Esophagus (tissue), 2 donors: ENCODE data around the gene PCDHGA4. TPM values are rescaled to one million over a fixed set of nuclear protein-coding genes. Genes with fewer than 3 reads are reported as not detected.

Experiments used
- H3K27ac ChIP-seq, 2 donors: one replicate each; pipeline ENCODE4 v1.5.1; 2013; ENCODE audit warnings: low read depth in 2 of 2, mild to moderate bottlenecking in 2 of 2, inconsistent platforms in 1 of 2, low read length in 1 of 2, moderate library complexity in 1 of 2
- H3K27me3 ChIP-seq, 2 donors: one replicate each; pipeline ENCODE4 v1.6.1; 2013; ENCODE audit warnings: low read length in 2 of 2, control low read depth in 1 of 2, mild to moderate bottlenecking in 1 of 2; ENCODE audit not compliant: insufficient read depth in 2 of 2, control insufficient read depth in 1 of 2
- H3K36me3 ChIP-seq, 2 donors: one replicate each; pipeline ENCODE4 v1.6.1; 2013; ENCODE audit warnings: low read length in 1 of 2; ENCODE audit not compliant: control insufficient read depth in 2 of 2, insufficient read depth in 2 of 2
- H3K4me1 ChIP-seq, 2 donors: one replicate each; pipeline ENCODE4 v1.6.1; 2013; ENCODE audit warnings: low read length in 1 of 2; ENCODE audit not compliant: control insufficient read depth in 2 of 2, insufficient read depth in 2 of 2
- H3K4me3 ChIP-seq, 2 donors: one replicate each; pipeline ENCODE4 v1.5.1; 2013; ENCODE audit warnings: low read length in 2 of 2, mild to moderate bottlenecking in 2 of 2, low read depth in 1 of 2, moderate library complexity in 1 of 2
- H3K9me3 ChIP-seq, 2 donors: one replicate each; pipeline ENCODE4 v1.6.1; 2013; ENCODE audit warnings: mild to moderate bottlenecking in 2 of 2, low read depth in 1 of 2, low read length in 1 of 2, moderate library complexity in 1 of 2; ENCODE audit not compliant: control insufficient read depth in 2 of 2, insufficient read depth in 1 of 2
- WGBS, 2 donors: extraction: QIAGEN DNeasy Blood & Tissue Kit; methylation state at CpG; one replicate each; pipeline ENCODE4 v1.1.7; 2013; 5-methylcytosine and 5-hydroxymethylcytosine counted together
- polyA plus RNA-seq, 2 donors: library from polyadenylated mRNA; stranded (reverse); fragments of 200-250 nt; gene quantifications; one replicate each; pipeline ENCODE4 v1.2.3, GENCODE V29; 2013
- donor health status: healthy with polysubstance abuse.
- donor health status: Bipolar disorder and iron deficiency.

The PCDHGA4 gene
- polyA plus RNA-seq, 2 donors = 0.11 to 0.12 TPM

GRCh38 chr5:141362719-141363118 lies 7.9 kb downstream of the PCDHGA4 start:
- peaks cover 0 to 4% of the 10 kb centered on the region in 2 donors for H3K4me1 ChIP-seq
- no peaks in the 10 kb centered on the region for H3K36me3 ChIP-seq
- H3K9me3 ChIP-seq = peaks cover 38 to 51% of the 10 kb centered on the region in 2 donors
- no peak overlapping the region for H3K27ac ChIP-seq
- H3K4me3 ChIP-seq = no peak overlapping the region
- peaks cover 0 to 5% of the 10 kb centered on the region in 2 donors for H3K27me3 ChIP-seq

GRCh38 chr5:141363952-141364660 lies 9.3 kb downstream of the PCDHGA4 start, which contains the start of gene PCDHGA5:
Gene PCDHGA5, plus strand, starts transcription at chr5:141364162. Its CDS starts 169 bp downstream, at chr5:141364331.
- Histone ChIP-seq H3K27ac (no peak within 1 kb of the TSS), H3K36me3 (no peaks in the 10 kb centered on the region), H3K27me3 (peaks cover 0 to 5% of the 10 kb centered on the region in 2 donors), H3K9me3 (peaks cover 38 to 48% of the 10 kb centered on the region in 2 donors), H3K4me1 (peaks cover 0 to 4% of the 10 kb centered on the region in 2 donors), H3K4me3 (peak within 1 kb of the TSS in 1 of 2 donors; percentile 19)
- 21 to 22% methylated on average over 34 of the region's 34 CpGs for WGBS, 2 donors

GRCh38 chr5:141366016-141366896 lies 11.4 kb downstream of the PCDHGA4 start:
- H3K4me1 ChIP-seq = peaks cover 0 to 4% of the 10 kb centered on the region in 2 donors
- peaks cover 0 to 7% of the 10 kb centered on the region in 2 donors for H3K27me3 ChIP-seq

DNA sequence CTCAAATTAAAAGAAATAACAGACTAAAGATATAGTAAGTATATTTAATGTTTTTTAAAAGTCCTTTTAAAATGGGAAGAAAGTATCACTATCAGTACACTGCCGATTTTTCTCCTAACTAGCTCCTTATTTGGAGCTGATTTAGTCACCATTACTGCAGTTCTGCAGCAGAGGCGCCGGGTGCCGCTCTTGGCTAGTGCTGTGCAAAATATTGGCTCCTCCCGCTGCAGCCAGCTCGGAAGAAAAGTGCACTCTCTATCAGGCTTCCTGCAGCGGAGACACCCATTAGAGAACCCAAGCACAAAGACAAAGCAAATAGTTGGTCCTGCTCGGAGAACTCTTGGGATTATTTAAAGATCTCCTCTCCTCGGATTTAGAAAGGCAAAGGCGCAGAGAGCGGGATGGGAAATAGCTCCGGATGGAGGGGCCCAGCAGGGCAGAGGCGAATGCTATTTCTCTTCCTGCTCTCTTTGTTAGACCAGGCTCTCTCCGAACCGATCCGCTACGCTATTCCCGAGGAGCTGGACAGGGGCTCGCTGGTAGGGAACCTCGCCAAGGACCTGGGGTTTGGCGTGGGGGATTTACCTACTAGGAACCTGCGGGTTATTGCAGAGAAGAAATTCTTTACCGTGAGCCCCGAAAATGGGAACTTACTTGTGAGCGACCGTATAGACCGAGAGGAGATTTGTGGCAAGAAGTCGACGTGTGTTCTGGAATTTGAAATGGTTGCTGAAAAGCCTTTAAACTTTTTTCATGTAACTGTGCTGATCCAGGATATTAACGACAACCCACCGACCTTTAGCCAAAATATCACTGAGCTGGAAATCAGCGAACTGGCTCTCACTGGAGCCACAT lies 15.4 kb downstream of the PCDHGA4 start, which contains the start of gene PCDHGB3:
TSS of gene PCDHGB3 (plus strand) at position 249 of the 855 bp plus-strand sequence. CDS start at position 402, 153 bp downstream.
- H3K9me3 ChIP-seq = peaks cover 42 to 56% of the 10 kb centered on the region in 2 donors
- no peaks in the 10 kb centered on the region for H3K36me3 ChIP-seq
- no peak within 1 kb of the TSS for H3K27ac ChIP-seq
- peaks cover 0 to 8% of the 10 kb centered on the region in 2 donors for H3K27me3 ChIP-seq
- H3K4me3 ChIP-seq = peak within 1 kb of the TSS; percentile 11 to 16
- 22% methylated on average over 32 of the region's 32 CpGs for WGBS, 2 donors
- H3K4me1 ChIP-seq = peaks cover 3% of the 10 kb centered on the region in 2 donors

More at GRCh38 chr5:141366016-141366896, 11.4 kb downstream of the PCDHGA4 start:
- no peaks in the 10 kb centered on the region for H3K36me3 ChIP-seq
- peaks cover 38 to 47% of the 10 kb centered on the region in 2 donors for H3K9me3 ChIP-seq
- H3K27ac ChIP-seq = no peak overlapping the region
- WGBS, 2 donors = 35 to 43% methylated on average over 45 to 46 of the region's 46 CpGs
- H3K4me3 ChIP-seq = no peak overlapping the region

GRCh38 chr5:141371572-141372475 lies 17.0 kb downstream of the PCDHGA4 start:
- H3K4me1 ChIP-seq = peaks cover 3% of the 10 kb centered on the region in 2 donors
- H3K9me3 ChIP-seq = peaks cover 42 to 55% of the 10 kb centered on the region in 2 donors
- no peaks in the 10 kb centered on the region for H3K36me3 ChIP-seq
- 38 to 41% methylated on average over 69 of the region's 69 CpGs for WGBS, 2 donors
- H3K27ac ChIP-seq = no peak overlapping the region
- H3K4me3 ChIP-seq = no peak overlapping the region
- H3K27me3 ChIP-seq = peaks cover 0 to 8% of the 10 kb centered on the region in 2 donors

- peaks cover 42 to 62% of the 10 kb centered on the region in 2 donors for H3K9me3 ChIP-seq
- H3K4me3 ChIP-seq = no peak within 1 kb of the TSS
- WGBS, 2 donors = 19 to 25% methylated on average over 27 of the region's 27 CpGs
- H3K4me1 ChIP-seq = peaks cover 3% of the 10 kb centered on the region in 2 donors
- peaks cover 0 to 8% of the 10 kb centered on the region in 2 donors for H3K27me3 ChIP-seq
- no peak within 1 kb of the TSS for H3K27ac ChIP-seq
- no peaks in the 10 kb centered on the region for H3K36me3 ChIP-seq
Observed at GRCh38 chr5:141373673-141374317, 19.0 kb downstream of the PCDHGA4 start, which contains the start of gene PCDHGA6. Gene PCDHGA6, plus strand, starts transcription at chr5:141373891. Its CDS starts 193 bp downstream, at chr5:141374084.

DNA sequence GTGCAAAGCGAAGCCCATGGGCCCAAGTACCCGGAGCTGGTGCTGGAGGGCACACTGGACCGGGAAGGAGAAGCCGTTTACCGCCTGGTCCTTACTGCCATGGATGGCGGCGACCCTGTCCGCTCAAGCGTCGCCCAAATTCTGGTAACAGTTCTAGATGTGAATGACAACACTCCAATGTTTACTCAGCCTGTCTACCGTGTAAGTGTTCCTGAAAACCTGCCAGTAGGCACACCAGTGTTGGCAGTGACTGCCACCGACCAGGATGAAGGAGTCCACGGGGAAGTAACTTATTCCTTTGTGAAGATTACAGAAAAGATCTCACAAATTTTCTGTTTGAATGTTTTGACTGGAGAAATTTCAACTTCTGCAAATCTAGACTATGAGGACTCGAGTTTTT lies 19.8 kb downstream of the PCDHGA4 start:
- peaks cover 3% of the 10 kb centered on the region in 2 donors for H3K4me1 ChIP-seq
- peaks cover 42 to 62% of the 10 kb centered on the region in 2 donors for H3K9me3 ChIP-seq
- H3K27me3 ChIP-seq = peaks cover 0 to 8% of the 10 kb centered on the region in 2 donors
- H3K27ac ChIP-seq = no peak overlapping the region
- 58 to 62% methylated on average over 14 of the region's 14 CpGs for WGBS, 2 donors
- H3K4me3 ChIP-seq = no peak overlapping the region
- no peaks in the 10 kb centered on the region for H3K36me3 ChIP-seq
